ENCODE results near the gene ARID3B. TPM values are rescaled to one million over a fixed set of nuclear protein-coding genes. Genes with fewer than 3 reads are reported as not detected.

ARID3B gene
- total RNA-seq, 4 donors from 2014 or later, result 6.7 to 12.3 (median 8.4) TPM

- peak; percentile 96 to 99 for DNase-seq (ENCODE audit: low spot score in 2 of 2)
- peaks cover 8% of the 10 kb centered on the region for H3K36me3 ChIP-seq
- no peaks in the 10 kb centered on the region for H3K27me3 ChIP-seq
- peaks cover 20% of the 10 kb centered on the region for H3K4me1 ChIP-seq
- TF ChIP-seq POLR2AphosphoS5 (IDR thresholded peaks at IDR 0.05), result peak in 1 of 3 donors; percentile 29
- no peak for TF ChIP-seq CTCF (IDR thresholded peaks at IDR 0.05)
- no peak for TF ChIP-seq POLR2A (IDR thresholded peaks at IDR 0.05)
- TF ChIP-seq EP300 (IDR thresholded peaks at IDR 0.05), result no peak
- H3K27ac ChIP-seq, result peak overlapping the region; percentile 52
- 4% methylated on average over 26 of the region's 26 CpGs for WGBS
- no peaks in the 10 kb centered on the region for H3K9me3 ChIP-seq
- H3K4me3 ChIP-seq, result peak overlapping the region; percentile 57
Observed at GRCh38 chr15:74598126-74598842, 57.3 kb downstream of the ARID3B start.

GRCh38 chr15:74599156-74599555 is 58.1 kb downstream of the ARID3B start:
- no peak for DNase-seq (ENCODE audit: low spot score in 2 of 2)
- no peaks in the 10 kb centered on the region for H3K27me3 ChIP-seq
- H3K4me1 ChIP-seq, result peaks cover 20% of the 10 kb centered on the region
- TF ChIP-seq EP300 (IDR thresholded peaks at IDR 0.05), result no peak
- no peak for TF ChIP-seq CTCF (IDR thresholded peaks at IDR 0.05)
- no peak for TF ChIP-seq POLR2AphosphoS5 (IDR thresholded peaks at IDR 0.05)
- no peak for TF ChIP-seq POLR2A (IDR thresholded peaks at IDR 0.05)
- WGBS, result 87% methylated on average over 15 of the region's 15 CpGs
- H3K36me3 ChIP-seq, result no peaks in the 10 kb centered on the region
- H3K27ac ChIP-seq, result no peak overlapping the region
- peak overlapping the region; percentile 57 for H3K4me3 ChIP-seq
- H3K9me3 ChIP-seq, result no peaks in the 10 kb centered on the region

- TF ChIP-seq CTCF (IDR thresholded peaks at IDR 0.05), result no peak
- Histone ChIP-seq H3K36me3 (no peaks in the 10 kb centered on the region), H3K27me3 (no peaks in the 10 kb centered on the region), H3K27ac (no peak overlapping the region), H3K9me3 (no peaks in the 10 kb centered on the region), H3K4me3 (no peak overlapping the region), H3K4me1 (peaks cover 15% of the 10 kb centered on the region)
- DNase-seq (ENCODE audit: low spot score in 2 of 2), result no peak
- WGBS, result 96% methylated on average over 11 of the region's 13 CpGs
Observed at GRCh38 chr15:74603026-74603788, 62.2 kb downstream of the ARID3B start.

- no peaks in the 10 kb centered on the region for H3K9me3 ChIP-seq
- WGBS, result 85% methylated on average over 4 of the region's 11 CpGs
- no peaks in the 10 kb centered on the region for H3K27me3 ChIP-seq
- TF ChIP-seq CTCF (IDR thresholded peaks at IDR 0.05) (no peak), POLR2AphosphoS5 (IDR thresholded peaks at IDR 0.05) (no peak), EP300 (IDR thresholded peaks at IDR 0.05) (no peak), POLR2A (IDR thresholded peaks at IDR 0.05) (no peak)
- no peak overlapping the region for H3K27ac ChIP-seq
- no peak for DNase-seq (ENCODE audit: low spot score in 2 of 2)
- no peak overlapping the region for H3K4me3 ChIP-seq
- peaks cover 9% of the 10 kb centered on the region for H3K4me1 ChIP-seq
- H3K36me3 ChIP-seq, result no peaks in the 10 kb centered on the region
Observed at GRCh38 chr15:74603789-74604705, 63.0 kb downstream of the ARID3B start.

Data from suprapubic skin (tissue), 4 donors.